HG03039 (cell line): ENCODE data around the gene PPP2R2B.

Source experiments
- ATAC-seq: cut with Tn5 transposase; IDR thresholded peaks from one replicate; pipeline ENCODE4 v1.9.1; 2021; ENCODE audit warnings: mild to moderate bottlenecking, moderate library complexity; ENCODE audit not compliant: unreplicated experiment

PPP2R2B gene

DNA sequence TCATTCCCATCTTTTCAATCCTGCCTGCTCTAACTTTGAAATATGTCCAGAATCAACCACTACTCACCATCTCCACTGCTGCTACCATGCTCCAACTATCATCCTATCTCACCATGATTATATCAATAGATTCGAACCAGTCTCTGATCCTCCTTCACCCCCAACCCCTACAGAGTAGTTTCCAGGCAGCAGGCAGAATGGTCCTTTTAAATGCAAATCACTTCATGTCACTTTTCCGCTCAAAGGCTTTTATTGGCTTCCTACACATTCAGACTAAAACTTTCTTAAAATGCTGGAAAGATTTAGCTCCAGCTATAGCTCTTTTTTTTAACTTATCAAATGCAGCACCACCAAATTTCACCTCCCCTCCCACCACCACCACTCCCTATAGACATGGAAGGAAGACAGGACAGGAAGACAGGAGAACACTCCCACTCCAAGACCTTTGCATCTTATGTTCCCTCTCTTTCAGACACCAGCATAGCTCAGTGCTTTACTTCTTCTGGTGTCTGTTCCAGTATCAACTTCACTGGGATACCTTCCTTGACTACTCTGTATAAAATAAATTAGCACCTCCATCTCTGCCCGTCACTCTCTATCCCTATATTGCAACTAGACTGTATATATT is 9.9 kb upstream of the PPP2R2B start:
- no peak for ATAC-seq

DNA sequence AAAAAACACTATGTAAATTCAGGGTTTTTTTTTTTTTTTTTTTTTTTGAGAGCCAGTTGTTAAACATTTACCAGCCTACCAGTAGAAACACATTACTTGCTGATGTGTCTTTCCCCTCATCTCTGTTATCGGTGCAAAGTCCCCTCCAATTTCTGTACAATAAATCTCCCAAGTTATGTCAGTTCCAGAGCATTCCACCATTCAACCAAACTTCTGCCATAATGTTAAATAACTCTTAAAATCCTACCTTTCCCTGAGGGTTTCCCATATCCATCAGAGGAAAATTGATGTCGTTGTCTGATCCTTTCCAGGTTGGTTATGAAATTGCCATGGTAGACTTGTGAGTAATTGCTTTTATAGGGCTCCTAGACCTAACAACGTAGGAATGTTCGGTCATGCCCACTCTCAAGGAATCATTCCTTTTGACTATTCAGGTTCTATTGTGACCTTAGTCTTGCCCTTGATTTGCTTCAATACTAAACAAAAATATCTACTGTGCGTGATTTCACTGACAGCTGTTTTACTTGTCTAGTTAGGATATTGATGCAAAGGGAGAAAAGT is 5.6 kb upstream of the PPP2R2B start:
- ATAC-seq, result no peak

DNA sequence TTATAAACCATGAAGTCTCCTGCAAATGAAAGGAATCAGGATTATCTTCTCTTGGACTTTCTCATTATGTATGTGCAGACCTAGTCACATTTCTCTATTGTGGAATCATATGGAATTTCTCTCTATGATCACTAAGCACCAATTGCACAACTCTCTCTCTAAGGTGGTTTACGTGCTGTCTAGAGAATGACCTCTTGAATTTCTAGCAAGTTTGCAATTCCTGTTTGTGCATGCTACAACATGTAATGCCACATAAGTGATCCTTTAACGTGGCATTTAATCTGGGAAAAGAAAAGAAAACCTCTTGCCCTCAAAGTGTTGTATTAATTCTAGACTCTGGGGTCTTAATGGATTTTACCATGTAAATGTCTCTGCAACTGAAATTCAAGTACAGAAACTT is 5.0 kb upstream of the PPP2R2B start:
- ATAC-seq, result no peak

DNA sequence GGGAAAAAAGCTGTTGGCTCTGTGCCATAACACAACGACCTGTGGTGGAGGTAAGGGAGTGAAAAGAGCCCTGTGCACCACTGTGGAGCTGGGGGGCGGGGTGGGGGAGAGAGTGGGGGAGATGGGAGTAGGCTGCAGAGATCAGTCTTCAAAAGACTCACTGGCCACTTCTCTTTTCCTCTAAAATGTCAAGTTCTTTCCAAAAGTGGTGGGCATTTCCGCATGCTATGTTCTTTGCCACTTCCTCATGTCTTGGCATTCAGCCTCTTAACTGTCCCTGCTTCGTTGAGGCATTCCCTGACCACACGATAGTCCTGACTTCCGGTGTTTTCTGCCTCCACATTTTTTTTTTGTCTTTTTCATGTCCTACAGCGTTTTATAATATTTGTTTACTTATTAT is 2.4 kb upstream of the PPP2R2B start:
- no peak for ATAC-seq

DNA sequence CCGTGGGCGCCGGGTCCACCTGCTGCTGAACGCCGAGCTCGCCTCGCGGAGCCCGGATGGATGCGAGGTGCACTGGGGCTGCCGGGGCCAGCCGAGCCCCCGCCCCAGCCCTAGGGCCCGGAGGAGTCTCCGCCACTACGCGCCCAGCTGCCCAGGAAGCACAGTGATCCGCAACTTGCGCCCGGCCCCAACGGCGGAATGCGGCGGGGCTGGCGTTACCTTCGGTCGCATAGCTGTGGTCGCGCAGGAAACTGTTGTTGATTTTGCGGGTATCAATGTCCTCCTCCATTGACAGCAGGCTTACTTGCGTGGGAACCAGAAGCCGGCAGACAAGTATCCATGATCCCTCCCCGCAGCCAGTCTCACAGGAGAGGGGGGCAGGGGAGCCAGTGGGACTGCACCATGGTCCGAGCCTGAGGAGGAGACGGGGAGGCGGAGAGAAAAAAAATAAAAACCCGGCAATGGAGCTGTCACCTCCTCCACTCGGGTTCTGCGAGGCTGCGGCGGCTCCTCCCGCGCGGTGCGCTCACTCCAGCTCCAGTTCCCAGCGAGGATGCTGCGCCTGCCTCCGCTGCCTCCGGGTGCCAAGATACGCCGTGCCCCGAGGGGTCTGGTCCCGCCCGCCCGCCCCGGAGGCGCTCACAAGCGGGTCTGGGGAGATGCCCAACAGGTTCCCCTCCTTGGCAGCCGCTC is 628 bp downstream of the PPP2R2B start:
- no peak for ATAC-seq

DNA sequence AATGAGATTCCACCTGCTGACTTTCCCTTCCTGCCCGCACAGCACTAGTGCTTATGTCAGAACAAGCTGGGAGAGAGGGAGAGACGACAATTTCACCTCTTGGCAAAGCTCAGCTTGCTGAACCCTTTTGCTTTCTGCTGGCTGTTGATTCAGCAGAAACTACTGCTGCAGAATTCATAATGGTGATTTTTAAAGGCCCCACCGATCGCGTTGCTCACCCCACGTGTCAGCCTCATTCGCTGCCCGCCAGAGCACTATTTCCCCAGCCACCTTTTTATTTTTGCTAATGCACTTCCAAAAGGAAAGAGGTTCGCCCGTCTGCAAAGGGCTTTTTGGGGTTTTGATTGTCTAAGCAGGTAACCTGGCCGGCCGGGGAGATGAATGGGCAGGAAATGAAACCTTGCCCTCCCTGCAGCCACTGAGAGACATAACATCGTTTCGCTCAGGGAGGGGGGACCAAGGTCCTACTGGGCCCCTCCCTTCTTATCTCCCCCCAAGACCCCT is 1.3 kb downstream of the PPP2R2B start:
- no peak for ATAC-seq

DNA sequence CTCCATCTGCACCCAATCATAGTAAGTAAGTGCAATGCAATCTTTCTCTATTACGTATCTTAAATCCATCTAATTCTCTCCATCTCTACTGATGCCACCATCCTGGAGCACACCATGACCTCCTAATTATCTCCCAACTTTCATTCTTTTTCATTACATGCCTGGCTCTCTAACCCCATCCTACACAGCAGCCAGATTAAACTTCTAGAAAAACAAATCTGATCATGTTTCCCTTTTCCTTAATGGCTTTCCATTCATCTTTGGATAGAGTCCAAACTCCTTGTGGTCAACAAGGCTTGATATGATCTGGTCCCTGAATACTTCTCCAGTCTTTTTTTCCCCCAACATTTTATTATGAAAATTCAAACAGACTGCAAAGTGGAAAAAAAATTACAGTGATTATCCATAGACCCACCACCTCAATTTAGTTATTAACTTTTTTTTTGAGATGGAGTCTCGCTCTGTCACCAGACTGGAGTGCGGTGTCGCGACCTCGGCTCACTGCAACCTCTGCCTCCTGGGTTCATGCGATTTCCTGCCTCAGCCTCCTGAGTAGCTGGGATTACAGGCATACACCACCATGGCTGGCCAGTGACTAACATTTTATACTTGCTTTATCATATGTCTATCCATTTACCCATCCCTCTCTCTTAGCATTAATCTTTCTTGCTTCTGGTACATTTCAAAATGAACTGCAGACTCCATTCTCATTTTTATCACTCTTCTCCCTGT is 5.2 kb downstream of the PPP2R2B start:
- no peak for ATAC-seq

DNA sequence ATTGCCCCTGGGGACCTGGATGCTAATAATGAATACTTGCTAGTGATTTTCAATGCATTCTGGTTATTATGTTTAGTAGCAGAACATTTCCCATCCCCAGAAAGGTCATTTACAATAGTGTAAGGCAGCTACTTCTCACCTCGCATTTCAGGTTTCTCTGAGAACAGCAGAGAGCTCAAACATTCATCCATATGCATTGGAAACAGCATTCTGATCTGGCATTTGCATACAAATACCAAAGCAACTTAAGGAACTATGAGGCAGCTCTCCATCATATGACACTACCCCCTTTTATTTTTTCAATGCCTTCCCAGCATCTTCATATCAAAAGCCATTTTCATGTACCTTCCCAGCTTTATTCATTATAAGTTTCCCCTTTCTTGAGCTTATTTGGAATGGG is 6.4 kb downstream of the PPP2R2B start:
- no peak for ATAC-seq

DNA sequence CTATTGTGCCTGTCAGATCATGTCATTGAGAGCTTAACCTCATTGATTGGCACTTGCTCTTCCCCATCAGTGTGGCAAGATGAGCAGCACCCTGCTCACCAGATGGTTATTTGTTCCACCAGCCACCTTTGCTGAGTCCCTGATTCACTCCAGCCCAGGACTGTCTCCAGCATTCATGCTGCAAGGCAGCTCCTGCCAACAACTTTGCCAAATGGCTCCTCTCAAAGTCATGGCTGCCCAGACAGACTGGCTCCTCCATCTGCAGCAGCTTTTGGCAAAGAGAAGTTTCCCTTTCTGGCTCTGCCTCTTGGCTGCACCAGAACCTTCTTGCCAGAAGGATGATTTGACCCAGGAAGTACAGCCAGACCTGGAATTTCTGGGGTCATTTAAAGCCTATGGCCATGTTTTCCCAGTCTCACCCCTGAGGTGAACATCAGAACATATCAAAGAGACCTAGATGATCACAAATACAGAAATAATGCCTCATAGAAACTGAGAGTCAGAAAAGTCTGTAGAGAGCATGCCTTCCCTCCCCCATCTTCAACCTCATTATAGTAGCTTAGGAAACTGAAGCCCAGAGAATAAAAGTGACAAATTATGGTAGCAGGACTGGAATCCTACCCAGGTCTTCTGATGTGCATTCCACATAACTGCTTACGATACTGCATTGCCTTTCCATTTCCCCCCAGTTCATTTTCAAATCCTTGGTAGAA is 10.4 kb downstream of the PPP2R2B start:
- no peak for ATAC-seq

DNA sequence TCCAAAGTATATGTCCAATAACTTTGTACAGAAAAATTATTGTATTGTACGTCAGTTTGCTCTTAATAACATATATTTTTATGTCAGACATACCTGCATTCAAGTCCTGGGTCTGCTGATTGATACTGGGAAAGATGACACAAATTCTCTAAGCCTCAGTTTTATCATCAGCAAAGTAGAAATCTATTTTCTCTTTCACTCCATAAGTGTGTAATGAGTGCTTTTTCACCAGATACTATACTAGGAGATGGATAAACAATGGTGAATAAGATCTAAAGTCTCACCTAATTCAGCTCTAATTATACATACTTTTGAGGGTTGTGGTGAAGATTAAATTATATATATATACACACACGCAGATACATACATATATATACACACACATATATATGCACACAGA is 12.3 kb downstream of the PPP2R2B start:
- ATAC-seq, result no peak

DNA sequence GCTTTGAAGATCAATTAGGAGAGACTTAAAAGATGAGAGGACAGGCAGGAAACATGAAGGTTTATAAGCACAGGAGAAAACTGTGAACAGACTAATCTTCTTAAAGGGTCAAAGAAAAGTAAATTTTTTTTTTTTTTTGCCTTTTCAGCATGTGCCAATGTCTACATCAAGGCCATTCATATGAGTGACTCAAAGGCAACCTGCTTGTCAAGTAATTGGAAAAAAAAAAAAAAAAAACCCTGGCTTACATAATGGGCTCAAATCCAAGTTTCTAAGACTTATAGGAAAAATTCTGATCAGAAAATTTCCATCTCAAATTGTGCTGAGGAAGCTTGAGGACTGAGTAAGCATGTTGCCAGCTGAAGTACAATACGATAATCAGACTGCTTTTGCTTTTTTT is 15.9 kb downstream of the PPP2R2B start:
- ATAC-seq, result no peak

DNA sequence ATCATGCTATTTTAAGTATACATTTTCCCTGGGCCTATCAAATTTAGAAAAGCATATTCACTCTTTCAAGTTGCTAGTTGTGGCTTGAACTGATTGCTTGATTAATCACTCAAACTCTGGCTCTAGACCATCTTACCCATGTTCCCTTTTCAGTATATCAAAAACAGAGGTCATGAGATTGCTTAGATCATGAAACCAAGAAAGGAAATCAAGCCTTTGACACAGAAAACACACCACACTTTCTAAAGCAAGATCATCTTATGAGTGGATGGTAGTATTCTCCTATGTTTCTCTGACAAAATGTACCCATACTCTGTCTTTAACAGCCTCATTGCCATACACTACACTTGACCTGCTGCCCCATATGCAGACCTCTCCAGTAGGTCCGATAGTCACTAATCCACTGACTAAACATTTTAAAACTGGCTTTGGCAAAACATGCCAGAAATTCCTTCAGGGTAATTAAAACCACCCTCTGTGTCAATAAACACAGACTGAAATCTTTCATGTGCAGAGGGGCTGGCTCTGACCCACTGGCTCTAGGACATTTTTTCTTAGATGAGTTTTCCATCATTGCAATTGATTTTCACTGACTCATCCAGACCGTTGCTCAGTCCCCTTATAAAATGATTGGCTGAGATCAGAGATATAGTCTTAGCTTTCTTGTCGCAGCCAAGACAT is 18.2 kb downstream of the PPP2R2B start:
- ATAC-seq, result no peak

DNA sequence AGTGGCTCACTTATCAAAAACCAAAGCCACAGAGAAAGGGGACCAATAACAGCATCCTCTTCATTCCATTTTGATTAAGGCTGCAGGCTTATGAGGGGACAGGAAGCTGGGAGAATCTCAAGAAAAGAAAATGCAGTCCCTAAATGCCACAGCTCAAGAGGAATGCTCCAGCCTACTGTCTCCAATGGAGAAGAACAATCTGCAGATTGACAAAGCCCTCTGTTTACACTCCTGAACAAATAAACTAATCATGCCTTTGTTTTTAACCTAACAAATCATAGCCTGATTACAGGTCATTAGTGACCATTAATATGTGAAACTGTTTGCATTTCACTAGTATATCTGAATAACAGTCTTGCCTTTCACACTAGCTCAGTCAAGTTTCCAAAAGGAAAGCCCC is 26.5 kb downstream of the PPP2R2B start:
- ATAC-seq, result no peak

DNA sequence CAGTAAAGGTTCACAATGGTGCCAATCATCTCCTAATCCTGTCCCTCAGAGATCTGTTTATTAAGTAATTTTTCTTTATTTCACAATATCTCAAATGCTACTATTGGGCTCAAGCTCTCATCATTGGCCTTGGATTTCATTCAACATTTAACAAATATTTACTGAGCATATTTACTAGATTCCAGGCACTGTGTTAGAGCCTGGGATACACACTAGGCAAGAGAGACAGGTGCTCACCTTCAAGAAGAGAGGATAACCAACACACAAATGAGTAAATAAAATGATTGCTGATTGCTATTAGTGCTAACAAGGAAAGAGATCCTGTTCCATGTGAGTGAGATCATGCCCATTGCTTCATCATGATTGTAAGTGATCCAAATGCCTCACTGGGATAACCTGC is 27.4 kb downstream of the PPP2R2B start:
- ATAC-seq, result no peak

DNA sequence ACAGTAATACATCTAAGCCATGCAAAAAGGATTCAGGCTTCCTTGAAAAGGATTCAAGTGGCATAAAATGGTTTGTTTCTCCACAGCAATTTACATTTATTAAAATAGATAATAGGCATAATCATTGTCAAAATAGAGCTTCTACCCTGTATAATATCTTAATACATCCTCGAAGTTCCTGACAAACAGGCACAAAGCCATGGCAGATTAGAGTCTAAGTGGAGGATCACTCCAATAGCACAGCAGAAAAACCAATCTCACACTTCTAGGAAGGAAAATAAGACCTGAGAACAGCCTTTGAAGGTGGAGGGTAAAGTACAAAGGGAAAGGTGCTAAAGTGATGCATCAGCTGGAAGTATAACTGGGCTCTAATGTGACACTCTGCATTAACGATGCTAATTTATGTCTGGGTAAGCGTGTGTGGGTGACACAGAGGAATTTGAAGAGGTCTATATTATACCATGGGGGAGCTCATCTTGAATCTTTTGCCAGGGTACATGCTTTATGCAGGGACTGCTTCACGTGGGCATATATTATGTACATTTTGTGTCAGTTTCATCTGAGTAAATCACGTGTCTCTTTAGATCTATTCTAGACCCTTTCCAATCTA is 28.8 kb downstream of the PPP2R2B start:
- no peak for ATAC-seq

DNA sequence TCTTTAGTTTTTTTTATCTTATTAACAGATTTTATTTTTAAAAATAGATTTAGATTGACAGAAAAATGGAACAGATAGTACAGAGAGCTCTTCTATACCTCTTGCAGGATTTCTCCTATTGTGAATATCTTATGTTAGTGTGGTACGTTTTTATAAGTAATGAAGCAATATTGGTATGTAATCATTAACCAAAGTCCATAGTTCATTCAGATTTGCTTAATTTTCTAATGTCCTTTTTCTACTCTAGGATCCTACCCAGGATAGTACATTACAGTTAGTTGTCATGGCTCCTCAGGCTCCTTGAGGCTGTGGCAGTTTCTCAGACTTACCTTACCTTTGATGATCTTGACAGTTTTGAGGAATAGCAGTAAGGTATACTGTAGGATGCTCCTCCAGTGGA is 30.4 kb downstream of the PPP2R2B start:
- no peak for ATAC-seq

DNA sequence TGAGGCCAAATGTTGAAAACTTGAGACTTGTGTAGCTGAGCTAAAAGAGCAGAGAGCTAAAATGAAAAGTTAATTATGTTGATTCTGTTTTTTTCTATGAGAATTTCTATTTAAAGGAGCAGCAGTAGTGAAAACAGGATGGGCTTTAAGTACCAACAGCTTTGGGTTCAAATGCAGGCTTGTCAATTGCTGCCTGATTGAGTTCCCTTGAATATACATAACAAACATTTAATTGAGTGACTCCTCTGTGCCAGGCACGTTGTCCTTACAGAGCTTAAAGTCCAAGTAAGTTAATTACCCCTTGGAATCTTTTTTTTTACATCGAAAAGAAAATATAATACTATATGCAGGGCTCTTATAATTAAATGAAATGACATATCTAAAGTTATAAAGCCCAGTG is 38.5 kb downstream of the PPP2R2B start:
- no peak for ATAC-seq

DNA sequence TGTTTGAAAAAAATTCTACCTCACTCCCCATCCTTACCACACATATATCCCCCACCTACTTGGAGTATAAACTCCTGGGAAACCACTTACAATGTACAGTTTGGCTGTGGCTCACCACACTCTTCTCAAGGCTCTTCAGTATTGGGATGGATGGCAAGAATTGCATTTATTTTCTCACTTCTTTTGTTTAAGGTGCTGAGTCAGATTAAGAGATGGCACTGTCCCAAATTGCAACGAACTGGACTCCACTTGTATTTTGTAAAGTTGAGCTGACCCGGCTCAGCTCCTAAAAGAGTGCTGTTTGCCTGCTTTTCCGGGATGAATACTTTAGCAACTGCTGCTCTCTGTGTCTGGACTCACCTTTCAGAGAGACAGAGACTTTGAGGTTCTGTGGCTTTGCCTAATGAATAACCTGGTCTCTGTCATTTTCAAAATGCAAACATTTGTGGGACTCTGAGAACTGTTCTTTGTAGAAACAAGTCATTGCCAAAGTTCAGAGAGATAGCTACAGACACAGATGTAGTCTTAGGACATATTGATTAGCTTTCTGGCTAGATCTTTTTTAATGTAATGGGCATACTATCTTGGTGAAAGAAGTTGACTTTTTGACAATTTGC is 42.2 kb downstream of the PPP2R2B start:
- no peak for ATAC-seq

DNA sequence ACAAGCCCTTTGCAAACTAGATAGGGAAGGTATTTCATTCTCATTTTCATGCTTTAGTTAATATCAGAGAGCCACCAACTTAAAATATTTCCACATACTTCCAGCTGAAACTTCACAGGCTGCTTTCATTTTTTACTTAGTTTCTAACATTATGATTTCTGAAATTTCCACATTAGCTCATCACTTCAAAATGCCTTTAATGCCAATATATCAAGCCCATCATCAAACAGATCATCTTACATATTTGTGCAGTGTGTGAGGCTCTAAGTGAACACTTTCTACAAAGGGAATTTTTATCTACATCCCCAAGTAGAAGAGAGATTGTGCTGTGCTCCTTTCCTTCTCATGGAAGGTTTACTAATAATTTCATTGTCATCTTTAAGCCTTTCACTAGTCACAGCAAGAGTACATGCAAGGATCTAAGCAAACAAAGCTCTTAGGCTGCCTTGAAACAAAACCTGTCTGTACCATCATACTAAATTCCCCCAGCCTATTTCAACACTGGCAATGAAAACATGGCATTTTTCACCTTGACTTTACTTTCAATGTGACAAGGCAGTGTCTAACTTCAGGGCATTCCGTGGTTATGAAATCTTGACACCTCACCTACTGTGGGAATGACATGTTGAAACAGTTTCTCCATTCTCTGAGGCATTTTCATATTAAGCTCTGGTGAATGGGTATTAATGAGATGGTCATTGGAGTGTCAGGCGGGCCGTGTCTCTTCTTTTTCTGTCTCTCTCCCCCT is 45.4 kb downstream of the PPP2R2B start:
- ATAC-seq, result no peak
